HG03097 (cell line): ENCODE data around the gene DEF6.
A peak's percentile ranks its signal among the peaks of the same experiment; 100 is the strongest.

Experiments used
- ATAC-seq: cut with Tn5 transposase; IDR thresholded peaks from one replicate; pipeline ENCODE4 v1.9.1; 2021; ENCODE audit not compliant: unreplicated experiment, low FRiP score

Gene DEF6

GRCh38 chr6:35275744-35276260, 21.8 kb upstream of the DEF6 start:
- no peak for ATAC-seq

- ATAC-seq: no peak
Observed at GRCh38 chr6:35278708-35279107, 18.9 kb upstream of the DEF6 start.

GRCh38 chr6:35280903-35281302, 16.7 kb upstream of the DEF6 start:
- ATAC-seq: no peak

- ATAC-seq: no peak
Observed at GRCh38 chr6:35282472-35282871, 15.1 kb upstream of the DEF6 start.

- no peak for ATAC-seq
Observed at GRCh38 chr6:35283361-35283760, 14.3 kb upstream of the DEF6 start.

GRCh38 chr6:35287671-35288396, 9.8 kb upstream of the DEF6 start:
- no peak for ATAC-seq

- ATAC-seq: no peak
Observed at GRCh38 chr6:35288834-35289233, 8.8 kb upstream of the DEF6 start.

GRCh38 chr6:35291491-35291890, 6.1 kb upstream of the DEF6 start:
- no peak for ATAC-seq

GRCh38 chr6:35292494-35292893, 5.1 kb upstream of the DEF6 start:
- no peak for ATAC-seq

GRCh38 chr6:35293681-35294080, 3.9 kb upstream of the DEF6 start:
- no peak for ATAC-seq

GRCh38 chr6:35294308-35294945, 3.2 kb upstream of the DEF6 start:
- no peak for ATAC-seq

GRCh38 chr6:35295036-35295435, 2.6 kb upstream of the DEF6 start:
- ATAC-seq: no peak

GRCh38 chr6:35295521-35296315, 1.9 kb upstream of the DEF6 start:
- no peak for ATAC-seq

GRCh38 chr6:35296931-35297600, 552 bp upstream of the DEF6 start:
- ATAC-seq: no peak

- ATAC-seq: no peak
Observed at GRCh38 chr6:35298625-35299140, 1.1 kb downstream of the DEF6 start.

GRCh38 chr6:35299674-35300073, 2.1 kb downstream of the DEF6 start:
- no peak for ATAC-seq

- no peak for ATAC-seq
Observed at GRCh38 chr6:35300848-35301247, 3.2 kb downstream of the DEF6 start.

GRCh38 chr6:35302604-35303241, 5.1 kb downstream of the DEF6 start:
- peak; percentile 62 for ATAC-seq

GRCh38 chr6:35304299-35304698, 6.7 kb downstream of the DEF6 start:
- no peak for ATAC-seq

- ATAC-seq: no peak
Observed at GRCh38 chr6:35305117-35305516, 7.5 kb downstream of the DEF6 start.
